HTR-8/SVneo (cell line): Measurements from ENCODE around the gene TTC33.
"Not testable (repeated sequence)": the region's sequence is repeated elsewhere in the genome, so short reads cannot be mapped to it uniquely, and the experiment has no call there.

ENCODE experiments used
- DNase-seq: peaks from one replicate; pipeline ENCODE4 v3.0.0; 2011; ENCODE audit warnings: low spot score, mixed read lengths; ENCODE audit not compliant: insufficient read length
- FAIRE-seq: peaks from 2 replicates; lab custom pipeline; 2011; peaks lifted over from hg19 to GRCh38; lab: Jason Lieb, UNC

The TTC33 gene

DNA sequence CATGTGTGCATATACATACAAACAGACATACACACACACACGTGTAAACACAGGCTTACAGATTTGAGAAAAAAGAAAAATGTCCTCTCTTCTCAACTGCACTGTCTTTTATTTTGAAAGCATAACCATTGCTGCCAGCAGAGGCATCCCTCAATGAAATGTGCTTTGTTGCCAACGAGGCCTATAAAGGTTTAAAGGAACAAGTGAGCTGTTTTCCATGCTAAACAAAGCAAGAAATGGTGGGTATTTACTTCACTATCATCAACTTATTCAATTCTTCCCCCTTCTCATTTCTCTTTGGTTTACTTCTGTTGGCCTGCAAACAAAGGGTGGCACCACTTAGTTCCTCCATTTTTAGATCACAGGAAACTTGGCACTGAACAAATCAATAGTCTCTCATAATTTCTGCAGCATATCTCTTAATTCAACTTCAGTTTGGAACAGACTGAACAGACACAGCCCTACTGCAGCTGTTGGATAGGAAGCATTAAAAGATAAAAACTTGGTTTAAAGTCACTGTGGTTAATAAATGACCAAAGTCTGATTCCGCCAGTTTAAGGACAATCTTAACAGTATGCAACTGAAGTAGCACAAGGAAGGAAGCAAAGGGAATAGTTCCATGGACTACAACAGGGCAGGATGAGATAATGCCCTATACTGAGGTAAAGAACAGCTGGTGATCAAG is 21.7 kb downstream of the TTC33 start:
- FAIRE-seq (no peak), DNase-seq (no peak)

DNA sequence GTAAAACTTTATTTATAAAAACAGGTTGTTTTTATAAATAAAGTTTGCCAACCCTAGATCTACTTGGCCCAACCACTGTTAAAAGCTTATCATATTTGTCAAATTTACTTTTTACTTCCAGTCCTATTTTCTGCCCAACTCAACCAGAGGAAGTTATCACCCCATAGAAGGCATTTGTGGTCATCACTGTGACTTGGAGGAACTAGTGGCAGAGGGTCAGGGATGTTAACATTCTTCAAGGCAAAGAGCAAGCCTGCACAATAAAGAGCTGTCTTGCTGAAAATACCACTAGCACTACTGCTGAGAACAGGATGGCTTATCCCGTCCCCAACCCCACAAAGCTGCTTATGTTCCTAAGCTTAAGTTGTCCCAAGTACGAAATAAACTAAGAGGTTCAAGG is 22.3 kb downstream of the TTC33 start:
- DNase-seq (no peak), FAIRE-seq (peak; percentile 44)

DNA sequence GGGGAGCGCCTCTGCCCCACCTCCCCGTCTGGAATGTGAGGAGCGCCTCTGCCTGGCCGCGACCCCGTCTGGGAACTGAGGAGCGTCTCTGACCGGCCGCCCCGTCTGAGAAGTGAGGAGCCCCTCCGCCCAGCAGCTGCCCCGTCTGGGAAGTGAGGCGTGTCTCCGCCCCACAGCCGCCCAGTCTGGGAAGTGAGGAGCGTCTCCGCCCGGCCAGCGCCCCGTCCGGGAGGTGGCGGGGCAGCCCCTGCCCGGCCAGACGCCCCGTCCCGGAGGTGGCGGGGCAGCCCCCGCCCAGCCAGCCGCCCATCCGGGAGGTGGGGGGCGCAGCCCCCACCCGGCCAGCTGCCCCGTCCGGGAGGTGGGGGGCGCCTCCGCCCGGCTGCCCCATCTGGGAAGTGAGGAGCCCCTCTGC is 33.3 kb downstream of the TTC33 start:
- not testable (repeated sequence) for FAIRE-seq, DNase-seq

DNA sequence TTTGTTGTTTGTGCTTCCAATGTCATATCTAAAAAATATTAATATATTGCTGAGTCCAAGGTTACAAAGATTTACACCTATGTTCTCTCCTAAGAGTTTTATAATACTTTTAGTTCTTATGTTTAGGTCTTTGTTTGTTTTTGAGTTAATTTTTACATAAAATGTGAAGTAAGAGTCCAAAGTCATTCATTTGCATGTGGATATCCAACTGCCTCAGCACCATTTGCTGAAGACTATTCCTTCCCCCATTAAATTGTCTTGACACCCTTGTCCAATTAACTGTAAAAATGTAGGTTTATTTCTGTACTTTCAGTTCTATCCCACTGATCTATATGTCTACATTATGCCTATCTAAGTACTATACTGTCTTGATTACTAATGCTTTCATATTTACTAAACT is 35.7 kb downstream of the TTC33 start:
- DNase-seq (no peak), FAIRE-seq (no peak)

DNA sequence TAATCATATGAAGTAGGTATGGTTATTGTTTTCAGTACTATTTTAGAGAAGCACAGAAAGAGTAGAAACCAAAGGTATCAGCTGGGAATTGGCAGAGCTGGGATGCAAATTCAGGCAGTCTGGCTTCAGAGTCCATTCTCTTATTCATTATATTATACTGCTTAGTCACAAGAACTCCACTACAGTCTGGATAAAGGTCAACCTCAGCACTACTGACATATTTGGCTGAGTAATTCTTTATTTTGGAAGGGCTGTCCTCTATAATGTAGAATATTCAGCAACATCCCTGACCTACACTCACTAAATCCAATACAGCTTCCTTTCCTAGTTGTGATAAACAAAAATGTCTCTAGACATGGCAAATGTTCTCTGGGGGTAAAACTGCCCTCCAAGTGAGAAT is 38.5 kb downstream of the TTC33 start:
- no peak for FAIRE-seq

DNA sequence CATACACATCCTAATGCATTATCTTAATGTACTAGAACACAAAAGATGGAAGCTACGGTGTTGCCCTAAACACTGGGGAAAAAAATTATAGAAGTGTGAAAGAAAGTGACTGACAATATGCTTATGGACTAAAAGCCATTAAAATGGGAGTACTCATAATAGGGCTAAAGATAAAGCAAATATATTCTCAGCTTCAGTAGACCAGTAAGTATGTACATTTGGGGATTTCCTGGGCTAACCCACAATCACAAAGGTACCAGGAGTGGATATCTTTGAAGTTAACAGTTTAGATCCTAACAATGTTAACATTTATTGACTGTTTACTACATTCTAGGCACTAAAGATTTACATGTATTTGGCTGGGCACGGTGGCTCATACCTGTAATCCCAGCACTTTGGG is 39.2 kb downstream of the TTC33 start:
- FAIRE-seq (no peak), DNase-seq (no peak)

More for the DNA sequence above, 38.5 kb downstream of the TTC33 start:
- DNase-seq: no peak

DNA sequence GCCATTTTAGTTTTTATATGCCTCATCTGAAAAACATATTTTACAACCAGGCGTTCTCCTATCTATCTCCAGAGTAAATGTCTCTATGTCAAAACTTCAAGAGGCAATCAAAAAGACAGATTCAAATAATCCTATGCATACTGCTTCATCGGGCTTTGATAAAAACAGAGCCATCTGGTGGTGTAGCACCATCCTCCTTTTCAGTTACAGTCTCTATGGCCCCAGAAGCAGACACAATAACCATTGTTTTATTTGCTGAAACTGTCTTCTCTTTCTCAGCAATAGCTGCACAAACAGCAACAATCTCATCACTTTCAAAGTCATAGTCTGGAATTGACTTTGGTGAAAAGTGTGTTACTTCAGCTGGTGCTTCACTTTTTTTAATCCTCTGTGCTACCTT is 39.8 kb downstream of the TTC33 start:
- DNase-seq (no peak), FAIRE-seq (peak; percentile 79)

DNA sequence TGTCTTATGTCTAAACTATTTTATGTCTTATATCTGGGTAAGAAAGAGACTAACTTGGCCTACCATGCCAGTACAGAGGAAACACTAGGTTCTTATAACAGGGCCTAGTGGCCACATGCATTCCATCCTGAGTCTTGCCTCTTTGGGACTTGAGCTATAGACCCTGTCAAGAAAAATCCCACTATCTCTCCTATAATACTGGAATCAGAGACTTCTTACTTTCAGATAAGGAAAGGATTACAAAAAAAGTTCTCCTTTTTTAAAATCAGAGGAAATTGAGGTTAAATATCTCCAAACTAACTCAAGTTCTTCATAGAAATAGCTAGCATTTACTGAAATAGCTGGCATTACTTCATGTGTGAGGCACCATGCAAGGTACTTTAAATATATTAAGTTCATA is 41.8 kb downstream of the TTC33 start:
- no peak for DNase-seq
- no peak for FAIRE-seq

DNA sequence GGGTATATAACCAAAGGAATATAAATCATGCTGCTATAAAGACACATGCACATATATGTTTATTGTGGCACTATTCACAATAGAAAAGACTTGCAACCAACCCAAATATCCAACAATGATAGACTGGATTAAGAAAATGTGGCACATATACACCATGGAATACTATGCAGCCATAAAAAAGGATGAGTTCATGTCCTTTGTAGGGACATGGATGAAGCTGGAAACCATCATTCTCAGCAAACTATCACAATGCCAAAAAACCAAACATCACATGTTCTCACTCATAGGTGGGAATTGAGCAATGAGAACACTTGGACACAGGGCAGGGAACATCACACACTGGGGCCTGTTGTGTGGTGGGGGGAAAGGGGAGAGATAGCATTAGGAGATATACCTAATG is 45.2 kb downstream of the TTC33 start:
- not testable (repeated sequence) for FAIRE-seq, DNase-seq

DNA sequence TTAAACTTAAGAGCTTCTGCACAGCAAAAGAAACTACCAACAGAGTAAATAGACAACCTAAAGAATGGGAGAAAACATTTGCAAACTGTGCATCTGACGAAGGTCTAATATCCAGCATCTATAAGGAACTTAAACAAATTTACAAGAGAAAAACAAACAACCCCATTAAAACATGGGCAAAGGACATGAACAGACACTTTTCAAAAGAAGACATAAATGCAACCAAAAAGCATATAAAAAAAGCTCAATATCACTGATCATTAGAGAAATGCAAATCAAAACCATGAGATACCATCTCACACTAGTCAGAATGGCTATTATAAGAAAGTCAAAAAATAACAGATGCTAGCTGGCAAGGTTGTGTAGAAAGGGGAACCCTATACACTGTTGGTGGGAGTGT is 50.3 kb downstream of the TTC33 start:
- DNase-seq, FAIRE-seq: not testable (repeated sequence)

DNA sequence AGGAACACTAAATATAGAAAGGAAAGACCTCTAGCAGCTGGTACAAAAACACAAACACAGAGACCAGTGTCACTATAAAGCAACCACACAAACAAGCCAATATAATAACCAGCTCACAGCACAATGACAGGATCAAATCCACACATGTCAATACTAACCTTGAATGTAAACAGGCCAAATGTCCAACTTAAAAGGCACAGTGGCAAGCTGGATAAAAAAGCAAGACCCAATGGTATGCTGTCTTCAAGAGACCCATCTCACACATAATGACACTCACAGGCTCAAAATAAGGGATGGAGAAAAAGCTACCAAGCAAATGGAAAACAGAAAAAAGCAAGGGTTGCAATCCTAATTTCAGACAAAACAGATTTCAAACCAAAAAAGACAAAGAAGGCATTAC is 53.7 kb downstream of the TTC33 start:
- FAIRE-seq: peak; percentile 76
- DNase-seq: not testable (repeated sequence)

DNA sequence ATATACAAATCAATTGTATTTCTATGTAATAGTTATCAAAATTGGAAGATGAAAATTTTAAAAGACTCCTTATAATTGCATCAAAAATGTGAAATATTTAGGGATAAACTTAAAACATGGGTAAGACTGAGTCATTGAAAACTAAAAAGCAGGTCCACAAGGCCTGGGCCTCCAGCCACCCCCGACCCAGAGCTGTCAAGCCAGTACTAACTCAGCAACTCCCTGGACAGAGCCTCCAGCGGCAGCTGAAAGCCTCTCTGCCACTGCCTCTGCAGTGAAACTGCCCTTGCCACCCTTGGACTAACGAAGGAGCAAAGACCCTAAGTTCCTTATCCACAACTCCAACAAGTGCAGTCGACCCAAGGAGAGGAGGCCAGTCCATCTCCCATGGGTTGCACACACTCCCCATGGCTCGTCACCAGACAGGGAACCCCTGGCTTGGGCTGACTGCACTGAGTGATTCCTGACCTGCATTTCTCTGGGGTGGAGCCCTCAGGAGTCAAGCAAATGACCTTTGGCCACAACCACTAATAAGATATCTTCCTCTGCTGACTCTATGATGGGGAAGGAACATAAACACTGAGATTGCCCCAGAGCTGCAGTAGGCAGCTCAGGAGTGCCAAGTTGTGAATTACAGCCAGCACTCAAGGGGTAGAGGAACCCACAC is 55.5 kb downstream of the TTC33 start:
- FAIRE-seq: peak; percentile 51
- no peak for DNase-seq

DNA sequence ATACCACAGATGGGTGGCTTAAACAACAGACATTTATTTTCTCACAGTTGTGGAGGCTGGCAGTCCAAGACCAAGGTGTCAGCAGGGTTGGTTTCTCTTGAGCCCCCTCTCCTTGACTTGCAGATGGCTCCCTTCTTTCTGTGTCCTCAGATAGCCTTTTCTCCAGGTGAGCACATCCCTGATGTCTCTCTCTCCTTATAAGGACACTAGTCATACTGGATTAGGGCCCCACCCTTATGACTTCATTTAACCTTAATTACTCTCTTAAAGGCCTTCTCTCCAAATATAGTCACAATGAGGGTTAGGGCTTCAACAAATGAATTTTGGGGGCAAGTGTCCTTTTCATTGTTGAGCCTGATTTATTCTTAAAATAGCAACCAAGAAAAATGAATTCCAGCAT is 61.3 kb downstream of the TTC33 start:
- FAIRE-seq (no peak), DNase-seq (no peak)

DNA sequence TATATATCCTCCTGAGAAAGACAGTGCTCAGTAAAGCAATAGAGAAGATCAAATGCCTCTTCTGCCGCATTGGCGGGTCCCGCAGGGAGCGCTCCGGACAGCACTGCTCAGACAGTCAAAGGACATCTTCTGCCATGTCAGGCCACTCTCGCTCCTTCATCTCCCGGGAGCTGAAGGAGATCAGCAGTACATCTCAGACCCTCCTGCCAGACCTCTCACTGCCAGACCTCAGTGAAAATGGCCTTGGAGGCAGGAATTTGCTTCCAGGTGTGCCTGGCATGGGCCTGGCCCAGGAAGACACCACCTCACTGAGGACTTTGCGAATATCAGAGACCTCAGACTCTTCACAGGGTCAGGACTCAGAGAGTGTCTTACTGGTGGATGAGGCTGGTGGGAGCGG is 63.9 kb downstream of the TTC33 start:
- DNase-seq (no peak), FAIRE-seq (no peak)

DNA sequence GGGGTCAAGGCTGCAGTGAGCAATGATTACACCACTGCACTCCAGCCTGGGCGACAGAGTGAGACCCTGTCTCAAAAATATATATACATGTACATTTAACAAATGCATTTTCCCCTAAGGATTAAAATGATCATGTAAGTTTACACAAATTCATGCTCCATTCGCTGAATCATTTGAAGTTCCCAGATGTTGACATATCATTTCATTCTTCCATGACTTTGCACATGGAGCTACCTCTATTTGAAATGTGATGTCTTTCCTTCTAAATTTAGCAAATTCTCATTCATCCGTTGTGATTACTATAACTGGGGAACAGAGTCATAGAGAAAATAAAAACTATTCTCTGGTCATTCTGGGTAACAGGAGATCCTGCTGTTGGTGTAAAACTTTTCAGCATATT is 65.5 kb downstream of the TTC33 start:
- FAIRE-seq: no peak
- no peak for DNase-seq

DNA sequence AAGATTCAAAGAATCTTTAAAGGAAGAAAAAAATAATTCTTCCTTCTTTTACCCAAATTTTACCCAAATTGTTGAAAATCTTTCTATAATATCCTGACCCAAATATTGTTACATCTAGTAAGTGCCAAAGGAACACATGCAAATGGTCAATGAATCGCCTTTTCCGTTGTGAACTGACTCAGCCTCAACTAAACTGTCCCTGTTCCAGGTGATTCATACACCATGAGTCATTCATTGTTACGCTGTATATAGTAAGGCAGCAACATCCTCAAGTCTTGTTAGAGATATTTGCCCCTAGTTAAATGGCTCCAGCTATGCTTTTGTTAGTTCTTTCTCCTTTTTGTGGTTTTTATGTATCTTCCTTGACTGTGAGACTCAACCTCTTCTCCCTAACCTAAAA is 66.3 kb downstream of the TTC33 start:
- FAIRE-seq (peak; percentile 99), DNase-seq (peak; percentile 88)

DNA sequence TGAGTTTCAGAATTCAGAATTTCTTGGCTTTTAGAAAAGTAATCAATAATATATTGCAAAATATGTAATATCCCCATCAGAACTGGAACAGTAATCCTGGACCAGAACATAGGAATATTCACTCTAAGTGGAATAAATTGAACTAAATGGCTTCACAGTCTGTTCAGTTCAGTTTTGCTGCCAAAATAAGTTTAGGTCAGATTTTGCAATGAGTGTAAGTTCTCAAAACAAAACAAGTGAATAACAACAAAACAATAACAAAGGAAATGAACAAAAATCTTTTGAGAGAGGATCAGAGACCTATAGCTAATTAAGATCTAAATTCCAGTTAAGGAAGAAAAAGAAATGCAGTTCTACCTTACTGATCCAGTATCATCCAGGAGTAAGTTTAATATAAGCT is 66.8 kb downstream of the TTC33 start:
- DNase-seq (no peak), FAIRE-seq (no peak)

DNA sequence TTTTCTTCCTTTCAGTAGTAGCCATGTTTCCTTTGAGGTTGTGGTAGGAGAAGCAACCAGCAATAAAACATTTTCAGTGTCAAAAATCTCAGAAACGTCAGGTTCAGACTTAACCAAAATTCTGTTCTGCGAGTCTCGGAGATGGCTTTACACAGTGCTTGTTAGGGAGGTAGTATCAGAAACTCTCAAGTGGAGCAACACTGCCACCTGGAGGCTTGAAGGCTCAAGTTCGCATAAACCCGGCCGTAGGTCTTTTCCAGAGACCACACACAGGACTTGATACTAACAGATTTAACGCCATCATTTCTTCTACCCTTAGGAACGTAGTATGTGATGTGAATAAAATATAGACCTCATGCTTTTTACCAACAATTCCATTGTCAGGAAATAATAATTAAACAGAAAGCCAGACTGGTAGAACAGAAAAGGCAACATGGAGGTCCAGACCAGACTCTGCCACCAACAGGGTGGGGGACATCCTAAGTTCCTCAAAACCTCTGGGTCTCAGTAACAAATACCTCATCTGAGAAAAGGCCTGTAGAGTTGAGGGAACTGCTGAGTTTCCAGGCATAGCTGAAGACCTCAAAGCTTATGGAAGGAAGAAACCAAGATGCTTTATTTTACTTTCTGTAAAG is 67.5 kb downstream of the TTC33 start:
- DNase-seq (peak; percentile 86), FAIRE-seq (peak; percentile 92)

DNA sequence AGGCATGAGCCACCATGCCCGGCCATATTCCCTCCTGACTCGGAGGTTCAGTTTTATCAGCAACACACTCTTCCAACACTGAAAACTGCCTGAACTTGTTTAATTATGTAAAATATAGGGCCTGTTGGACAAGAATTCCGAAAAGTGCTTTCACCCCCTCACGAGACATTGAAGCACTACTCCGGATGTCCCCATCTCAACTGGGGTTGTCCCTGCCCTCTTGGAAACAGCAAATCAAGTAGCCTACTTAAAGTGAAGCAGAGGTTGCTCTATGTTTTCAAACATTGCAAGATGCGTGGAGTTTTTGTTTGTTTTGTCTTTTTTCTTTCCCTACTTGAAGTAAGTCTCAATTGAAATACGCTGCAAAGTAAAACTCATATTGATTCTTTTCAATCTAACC is 68.4 kb downstream of the TTC33 start:
- FAIRE-seq (no peak), DNase-seq (no peak)

DNA sequence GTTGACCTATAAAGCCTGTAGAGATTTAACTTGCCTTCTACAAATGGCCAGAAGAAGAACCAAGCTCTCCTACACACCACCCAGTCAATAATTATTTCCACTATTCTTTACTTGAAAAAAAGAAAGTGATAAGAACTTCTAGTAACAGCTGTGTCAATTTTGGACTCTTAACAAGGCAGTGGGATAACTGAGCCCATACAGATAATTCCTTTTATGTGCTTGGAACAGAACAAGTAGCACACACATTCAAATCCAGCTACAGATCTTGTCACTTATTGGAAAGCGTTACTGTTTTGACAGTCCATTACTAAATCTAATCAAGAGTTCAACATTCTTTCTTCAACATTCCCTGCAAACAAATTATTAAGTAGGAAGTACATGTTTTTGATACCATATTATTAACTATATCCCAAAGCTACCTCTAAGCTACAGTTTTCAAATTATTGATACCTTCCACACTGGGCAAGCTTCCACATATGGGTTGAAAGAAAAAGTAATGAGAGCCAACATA is 69.7 kb downstream of the TTC33 start:
- FAIRE-seq (no peak), DNase-seq (no peak)

DNA sequence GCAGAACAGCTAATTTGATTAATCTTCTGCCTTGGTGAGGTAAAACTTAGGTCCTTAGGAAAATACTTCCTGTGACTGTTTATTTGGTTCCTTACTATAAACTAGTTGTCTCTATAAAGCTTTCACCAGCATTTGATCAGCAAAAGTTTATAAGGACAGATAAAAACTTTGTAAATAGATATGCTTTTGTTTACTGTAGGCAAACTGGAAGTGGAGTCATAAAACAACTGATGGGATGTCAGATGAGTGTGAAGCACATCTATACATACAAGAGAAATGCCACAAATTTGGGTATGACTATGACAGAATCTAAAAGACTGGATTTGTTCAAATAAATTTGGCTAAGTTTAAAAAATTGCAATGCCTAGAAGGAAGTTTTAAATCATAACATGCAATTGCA is 70.6 kb downstream of the TTC33 start:
- no peak for FAIRE-seq
- no peak for DNase-seq
